HG03025 (cell line): ENCODE measurements around the gene MYO15B.

ENCODE experiments used
- ATAC-seq: cut with Tn5 transposase; IDR thresholded peaks from one replicate; pipeline ENCODE4 v1.9.1; 2021; ENCODE audit warnings: mild to moderate bottlenecking, moderate library complexity; ENCODE audit not compliant: unreplicated experiment, low FRiP score

MYO15B gene

GRCh38 chr17:75596320-75597087, 8.9 kb downstream of the MYO15B start:
- ATAC-seq: no peak

GRCh38 chr17:75601057-75601987, 13.7 kb downstream of the MYO15B start:
- no peak for ATAC-seq

GRCh38 chr17:75602644-75603043, 15.0 kb downstream of the MYO15B start:
- ATAC-seq: no peak

- ATAC-seq: no peak
Observed at GRCh38 chr17:75603123-75603522, 15.5 kb downstream of the MYO15B start.

GRCh38 chr17:75604034-75604695, 16.6 kb downstream of the MYO15B start:
- no peak for ATAC-seq

GRCh38 chr17:75605790-75606189, 18.2 kb downstream of the MYO15B start:
- no peak for ATAC-seq

- ATAC-seq: no peak
Observed at GRCh38 chr17:75607086-75607485, 19.5 kb downstream of the MYO15B start.

- ATAC-seq: no peak
Observed at GRCh38 chr17:75610103-75610984, 22.7 kb downstream of the MYO15B start.

- ATAC-seq: no peak
Observed at GRCh38 chr17:75611851-75612429, 24.3 kb downstream of the MYO15B start.

- no peak for ATAC-seq
Observed at GRCh38 chr17:75612906-75613626, 25.5 kb downstream of the MYO15B start.

- ATAC-seq: no peak
Observed at GRCh38 chr17:75614006-75614405, 26.4 kb downstream of the MYO15B start.

- no peak for ATAC-seq
Observed at GRCh38 chr17:75614556-75615270, 27.1 kb downstream of the MYO15B start.

- no peak for ATAC-seq
Observed at GRCh38 chr17:75615301-75615700, 27.7 kb downstream of the MYO15B start.

GRCh38 chr17:75616521-75617122, 29.0 kb downstream of the MYO15B start:
- ATAC-seq: no peak

- no peak for ATAC-seq
Observed at GRCh38 chr17:75617218-75617617, 29.6 kb downstream of the MYO15B start.

GRCh38 chr17:75617675-75618074, 30.1 kb downstream of the MYO15B start:
- no peak for ATAC-seq

GRCh38 chr17:75619506-75620431, 32.2 kb downstream of the MYO15B start:
- ATAC-seq: no peak
